Caco-2 (cell line): ENCODE results near the gene MUCL1. TPM values are rescaled to one million over a fixed set of nuclear protein-coding genes. Genes with fewer than 3 reads are reported as not detected.

ENCODE experiments used
- BruUV-seq: library from RNA; stranded (reverse); fragments of 400-500 nt; replicated peaks from 2 replicates; lab custom pipeline; 2021; lab: Mats Ljungman, UMichigan
- CTCF ChIA-PET: fragments of 300-600 bp; sonication (Branson Sonifier 250); formaldehyde crosslinking; loops from one replicate; lab custom pipeline; 2022; ENCODE audit warnings: antibody characterized with exemption; lab: Charles Lee
- POLR2A ChIA-PET: fragments of 300-600 bp; sonication (Branson Sonifier 250); formaldehyde crosslinking; loops from one replicate; lab custom pipeline; 2022; ENCODE audit warnings: antibody characterized with exemption; lab: Charles Lee
- DNase-seq, 2 experiments: peaks; one replicate each; pipeline versions ENCODE4 v3.0.0 to v3.0.0-alpha.2; 2020 to 2022
- H3K27me3 ChIP-seq: replicated peaks from 2 replicates; pipeline ENCODE4 v1.6.0; 2011; ENCODE audit warnings: low read length; ENCODE audit not compliant: control insufficient read depth, insufficient read depth
- H3K36me3 ChIP-seq: 2 replicates; pipeline ENCODE4 v1.5.1; 2011; ENCODE audit warnings: low read length; ENCODE audit not compliant: control insufficient read depth, insufficient read depth
- H3K4me1 ChIP-seq: fragments of 250-450 bp; sonication (Bioruptor Pico); 2 replicates; pipeline ENCODE4 v1.5.1; 2020; ENCODE audit warnings: mild to moderate bottlenecking
- H3K4me3 ChIP-seq: 2 replicates; pipeline ENCODE4 v1.5.1; 2011; ENCODE audit warnings: low read depth, mild to moderate bottlenecking, control low read depth, low read length
- H3K9me3 ChIP-seq: fragments of 250-450 bp; sonication (Bioruptor Pico); 2 replicates; pipeline ENCODE4 v1.5.1; 2020; ENCODE audit warnings: mild to moderate bottlenecking, moderate library complexity
- H3K27ac Mint-ChIP-seq: one replicate; pipeline ENCODE4 v1.8.0; 2022; ENCODE audit warnings: mixed read lengths; ENCODE audit not compliant: unreplicated experiment
- H3K27me3 Mint-ChIP-seq: one replicate; pipeline ENCODE4 v1.8.0; 2022; ENCODE audit warnings: mixed read lengths; ENCODE audit not compliant: insufficient read depth, unreplicated experiment
- H3K36me3 Mint-ChIP-seq: one replicate; pipeline ENCODE4 v1.8.0; 2022; ENCODE audit warnings: mild to moderate bottlenecking, mixed read lengths; ENCODE audit not compliant: insufficient read depth, unreplicated experiment
- H3K4me1 Mint-ChIP-seq: one replicate; pipeline ENCODE4 v1.8.0; 2022; ENCODE audit warnings: low read depth, mixed read lengths; ENCODE audit not compliant: unreplicated experiment
- H3K4me3 Mint-ChIP-seq: one replicate; pipeline ENCODE4 v1.8.0; 2022; ENCODE audit warnings: mild to moderate bottlenecking, moderate library complexity, mixed read lengths; ENCODE audit not compliant: unreplicated experiment
- H3K9me3 Mint-ChIP-seq: one replicate; pipeline ENCODE4 v1.8.0; 2022; ENCODE audit warnings: mixed read lengths; ENCODE audit not compliant: unreplicated experiment
- intact Hi-C: fragments of 100-400 bp; cut with micrococcal nuclease; formaldehyde crosslinking; loops from one replicate; pipeline ENCODE4 v1.10.0; 2022; ENCODE audit not compliant: unreplicated experiment
- total RNA-seq: library from RNA; stranded (reverse); gene quantifications from 2 replicates; pipeline ENCODE4 v1.2.3, GENCODE V29; 2022
- TF ChIP-seq, protein P1 (sequence below), 2 experiments: fragments of 200-600 bp in 1 of 2; IDR thresholded peaks; 1 replicate in 1 of 2; 2 replicates in 1 of 2; pipeline versions ENCODE4 v1.5.1 to v1.8.0; 2011 to 2022; ENCODE audit warnings: antibody characterized with exemption in 1 of 2, control low read depth in 1 of 2, inconsistent platforms in 1 of 2, low read depth in 1 of 2, low read length in 1 of 2, mild to moderate bottlenecking in 1 of 2, moderate library complexity in 1 of 2; ENCODE audit not compliant: insufficient read depth in 1 of 2, severe bottlenecking in 1 of 2, unreplicated experiment in 1 of 2

Gene MUCL1
- total RNA-seq, 1 experiment from 2014 or later: not detected

DNA sequence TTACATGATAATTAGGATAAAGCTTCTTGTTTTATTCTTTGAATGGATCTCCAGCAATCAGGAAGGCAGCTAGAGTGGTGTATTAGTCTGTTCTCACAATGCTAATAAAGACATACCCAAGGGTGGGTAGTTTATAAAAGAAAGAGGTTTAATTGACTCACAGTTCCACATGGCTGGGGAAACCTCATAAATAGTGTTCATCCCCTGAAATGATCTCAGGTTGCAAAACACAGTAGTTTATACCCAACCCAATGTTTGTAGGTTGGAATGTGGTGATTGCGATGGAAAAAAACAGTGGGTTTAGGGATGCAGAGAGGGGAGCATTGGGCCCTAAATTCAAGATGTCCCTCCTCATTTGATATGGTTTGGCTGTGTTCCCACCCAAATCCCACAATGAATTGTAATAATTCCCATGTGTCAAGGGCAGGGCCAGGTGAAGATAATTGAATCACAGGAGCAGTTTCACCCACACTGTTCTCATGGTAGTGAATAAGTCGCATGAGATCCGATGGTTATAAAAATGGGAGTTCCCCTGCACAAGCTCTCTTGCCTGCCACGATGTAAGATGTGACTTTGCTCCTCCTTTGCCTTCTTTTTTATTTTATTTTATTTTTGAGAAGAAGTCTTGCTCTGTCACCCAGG, 11.5 kb downstream of the MUCL1 start:
- no peaks in the 10 kb centered on the region for H3K9me3 Mint-ChIP-seq
- no peaks in the 10 kb centered on the region for H3K4me1 Mint-ChIP-seq
- no peak overlapping the region for H3K4me3 Mint-ChIP-seq
- Histone ChIP-seq H3K4me3 (no peak overlapping the region), H3K4me1 (no peaks in the 10 kb centered on the region), H3K27me3 (no peaks in the 10 kb centered on the region; the same call in 1 of the 2 replicates), H3K36me3 (no peaks in the 10 kb centered on the region), H3K9me3 (no peaks in the 10 kb centered on the region)
- ChIA-PET POLR2A (no interaction called here), CTCF (no interaction called here)
- intact Hi-C loops: no loop called here
- TF ChIP-seq, protein P1, sequence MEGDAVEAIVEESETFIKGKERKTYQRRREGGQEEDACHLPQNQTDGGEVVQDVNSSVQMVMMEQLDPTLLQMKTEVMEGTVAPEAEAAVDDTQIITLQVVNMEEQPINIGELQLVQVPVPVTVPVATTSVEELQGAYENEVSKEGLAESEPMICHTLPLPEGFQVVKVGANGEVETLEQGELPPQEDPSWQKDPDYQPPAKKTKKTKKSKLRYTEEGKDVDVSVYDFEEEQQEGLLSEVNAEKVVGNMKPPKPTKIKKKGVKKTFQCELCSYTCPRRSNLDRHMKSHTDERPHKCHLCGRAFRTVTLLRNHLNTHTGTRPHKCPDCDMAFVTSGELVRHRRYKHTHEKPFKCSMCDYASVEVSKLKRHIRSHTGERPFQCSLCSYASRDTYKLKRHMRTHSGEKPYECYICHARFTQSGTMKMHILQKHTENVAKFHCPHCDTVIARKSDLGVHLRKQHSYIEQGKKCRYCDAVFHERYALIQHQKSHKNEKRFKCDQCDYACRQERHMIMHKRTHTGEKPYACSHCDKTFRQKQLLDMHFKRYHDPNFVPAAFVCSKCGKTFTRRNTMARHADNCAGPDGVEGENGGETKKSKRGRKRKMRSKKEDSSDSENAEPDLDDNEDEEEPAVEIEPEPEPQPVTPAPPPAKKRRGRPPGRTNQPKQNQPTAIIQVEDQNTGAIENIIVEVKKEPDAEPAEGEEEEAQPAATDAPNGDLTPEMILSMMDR (IDR thresholded peaks at IDR 0.05; ENCODE audit: insufficient read depth in 1 of 2, low read depth in 1 of 2, low read length in 1 of 2, severe bottlenecking in 1 of 2, unreplicated experiment in 1 of 2): no peak
- BruUV-seq: no TSS peak
- no peak overlapping the region for H3K27ac Mint-ChIP-seq
- H3K36me3 Mint-ChIP-seq: no peaks in the 10 kb centered on the region
- H3K27me3 Mint-ChIP-seq: peaks cover 5% of the 10 kb centered on the region
- no peak for DNase-seq

DNA sequence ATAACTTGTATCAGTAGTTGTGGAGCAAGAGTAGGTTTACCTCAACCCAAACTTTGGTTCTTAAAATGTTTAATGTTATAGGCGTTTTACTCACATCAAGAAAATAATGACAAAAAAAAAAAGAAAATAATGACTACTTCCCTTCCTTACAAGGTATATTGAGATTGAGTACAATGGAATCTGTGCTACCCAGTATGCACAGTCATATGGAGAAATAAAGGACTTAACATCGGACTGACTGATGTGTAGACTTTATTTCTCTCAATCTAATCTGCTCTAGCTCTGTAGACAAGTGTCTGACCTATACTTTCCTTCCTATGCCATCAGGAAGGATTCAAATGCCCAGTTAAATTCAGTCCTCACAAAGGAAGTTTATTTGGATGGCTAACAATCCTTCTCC, 14.4 kb downstream of the MUCL1 start:
- no peaks in the 10 kb centered on the region for H3K36me3 Mint-ChIP-seq
- no peaks in the 10 kb centered on the region for H3K4me1 ChIP-seq
- BruUV-seq: no TSS peak
- H3K9me3 ChIP-seq: no peaks in the 10 kb centered on the region
- H3K27me3 ChIP-seq: no peaks in the 10 kb centered on the region
- ChIA-PET POLR2A (no interaction called here), CTCF (no interaction called here)
- no peaks in the 10 kb centered on the region for H3K27me3 Mint-ChIP-seq
- no peaks in the 10 kb centered on the region for H3K36me3 ChIP-seq
- H3K4me3 Mint-ChIP-seq: no peak overlapping the region
- intact Hi-C loops: no loop called here
- H3K4me1 Mint-ChIP-seq: no peaks in the 10 kb centered on the region
- no peak overlapping the region for H3K27ac Mint-ChIP-seq
- H3K4me3 ChIP-seq: no peak overlapping the region
- DNase-seq: no peak
- no peaks in the 10 kb centered on the region for H3K9me3 Mint-ChIP-seq
- TF ChIP-seq, protein P1 (IDR thresholded peaks at IDR 0.05; ENCODE audit: insufficient read depth in 1 of 2, low read depth in 1 of 2, low read length in 1 of 2, severe bottlenecking in 1 of 2, unreplicated experiment in 1 of 2): no peak

DNA sequence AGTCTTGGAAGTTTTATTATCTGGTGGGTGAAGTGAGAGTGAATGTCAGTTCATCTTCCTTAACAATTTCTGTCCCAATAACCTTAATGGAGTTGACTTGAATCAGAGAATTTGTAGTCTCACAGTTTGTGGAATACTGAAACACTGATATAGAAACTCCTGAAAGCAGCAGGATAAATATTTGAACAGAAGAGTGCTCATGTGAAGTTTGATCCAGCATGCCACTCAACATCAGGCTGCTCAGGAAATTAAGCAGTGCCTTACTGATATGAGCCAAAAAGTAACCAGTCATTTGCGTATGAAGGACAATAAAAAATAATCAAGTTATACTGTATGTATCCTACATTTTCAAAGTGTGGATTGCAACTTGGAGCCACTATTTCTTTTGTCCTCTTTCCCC, 15.7 kb downstream of the MUCL1 start:
- Histone ChIP-seq H3K36me3 (no peaks in the 10 kb centered on the region), H3K27me3 (no peaks in the 10 kb centered on the region), H3K9me3 (no peaks in the 10 kb centered on the region), H3K4me1 (no peaks in the 10 kb centered on the region), H3K4me3 (no peak overlapping the region)
- no peak overlapping the region for H3K27ac Mint-ChIP-seq
- H3K4me3 Mint-ChIP-seq: no peak overlapping the region
- intact Hi-C loops: no loop called here
- no peaks in the 10 kb centered on the region for H3K4me1 Mint-ChIP-seq
- no peak for DNase-seq
- no peaks in the 10 kb centered on the region for H3K36me3 Mint-ChIP-seq
- TF ChIP-seq, protein P1 (IDR thresholded peaks at IDR 0.05; ENCODE audit: insufficient read depth in 1 of 2, low read depth in 1 of 2, low read length in 1 of 2, severe bottlenecking in 1 of 2, unreplicated experiment in 1 of 2): no peak
- no peaks in the 10 kb centered on the region for H3K27me3 Mint-ChIP-seq
- ChIA-PET POLR2A (no interaction called here), CTCF (no interaction called here)
- no TSS peak for BruUV-seq
- no peaks in the 10 kb centered on the region for H3K9me3 Mint-ChIP-seq
